HG02943 (cell line): ENCODE data around the gene IL2RA.
"Not testable (repeated sequence)": the region's sequence is repeated elsewhere in the genome, so short reads cannot be mapped to it uniquely, and the experiment has no call there.

Experiments
- ATAC-seq: cut with Tn5 transposase; IDR thresholded peaks from one replicate; pipeline ENCODE4 v1.9.1; 2021; ENCODE audit warnings: mild to moderate bottlenecking, low read depth, moderate library complexity; ENCODE audit not compliant: unreplicated experiment

Gene IL2RA

DNA sequence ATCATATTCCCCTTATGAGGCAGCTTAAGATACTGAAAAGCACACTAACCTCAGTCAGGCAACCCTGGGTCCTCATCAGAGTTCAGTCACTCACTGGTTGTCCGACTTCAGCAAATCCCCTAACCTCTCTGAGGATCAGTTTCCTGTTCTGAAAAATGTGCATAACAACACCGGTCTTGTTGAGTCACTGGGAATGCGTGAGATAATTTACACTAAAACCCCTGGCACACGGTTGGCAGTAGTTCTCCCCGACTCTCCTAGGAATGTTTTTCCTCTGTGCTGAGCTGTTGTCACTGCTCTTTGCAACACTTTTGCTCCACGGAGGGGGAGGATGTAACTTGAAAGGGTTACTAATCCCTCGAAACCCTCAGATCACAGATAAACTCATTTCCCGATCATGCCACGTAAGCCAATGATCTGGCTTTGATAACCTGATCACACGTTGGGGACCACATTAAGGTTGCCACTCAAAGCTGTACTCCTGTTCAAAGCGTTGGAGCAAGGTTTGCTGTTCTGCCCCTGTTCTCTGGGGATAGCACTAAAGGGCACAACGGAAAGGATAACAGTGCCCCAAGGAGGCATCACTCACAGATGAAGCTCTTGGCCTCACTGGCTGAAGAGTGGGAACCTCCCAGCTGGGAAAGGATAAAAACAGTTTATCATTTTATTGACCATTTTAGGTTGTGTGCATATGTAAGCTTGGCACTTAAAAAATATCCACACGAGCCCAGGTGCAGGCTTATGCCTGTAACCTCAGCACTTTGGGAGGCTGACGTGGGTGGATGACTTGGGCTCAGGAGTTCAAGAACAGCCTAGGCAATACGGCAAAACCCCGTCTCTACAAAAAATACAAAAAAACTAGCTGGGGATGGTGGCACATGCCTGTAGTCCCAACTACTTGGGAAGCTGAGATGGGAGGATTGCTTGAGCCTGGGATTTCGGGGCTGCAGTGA lies 21.6 kb upstream of the IL2RA start:
- no peak for ATAC-seq

DNA sequence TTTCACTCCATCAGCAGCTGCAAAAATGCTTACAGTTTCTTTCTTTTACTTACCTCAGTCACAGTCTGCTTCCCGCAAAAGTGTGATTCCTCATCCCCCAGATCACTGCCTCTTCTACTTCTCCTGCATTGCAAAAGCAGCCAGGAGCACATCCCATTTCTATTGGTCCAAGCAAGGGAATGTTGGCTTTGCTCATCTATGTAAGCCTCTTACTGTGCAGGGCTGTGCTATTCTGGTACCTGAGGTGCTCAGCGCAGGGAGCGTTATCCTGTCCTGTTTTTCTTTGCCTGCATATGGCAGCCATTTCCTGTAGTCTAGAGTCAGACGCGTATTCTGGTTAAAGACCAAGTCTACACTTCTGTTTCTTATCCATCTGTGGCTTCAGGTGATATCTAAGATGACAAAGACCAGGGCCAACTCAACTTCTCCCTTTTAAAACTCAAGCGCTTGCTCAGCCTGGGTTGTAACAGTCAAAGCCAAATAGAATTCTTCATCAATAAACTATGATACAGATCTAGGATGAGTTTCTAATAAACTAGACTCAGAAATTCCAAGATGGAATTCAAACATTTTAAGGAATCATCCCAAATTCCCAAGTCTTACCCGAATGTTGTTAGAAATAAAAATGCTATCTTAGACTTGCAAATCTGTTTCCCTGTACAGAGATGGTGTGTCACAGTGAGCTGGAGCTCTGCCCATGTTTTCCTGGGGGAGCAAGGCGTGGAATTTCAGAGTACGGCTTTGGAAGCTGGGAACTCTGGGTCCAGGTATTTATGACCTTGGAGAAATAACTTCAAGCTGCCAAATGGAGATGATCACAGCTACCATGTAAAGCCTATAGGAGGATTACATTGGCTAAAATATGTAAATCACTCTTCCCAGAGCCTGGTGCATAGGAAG lies 20.6 kb upstream of the IL2RA start:
- ATAC-seq = no peak

DNA sequence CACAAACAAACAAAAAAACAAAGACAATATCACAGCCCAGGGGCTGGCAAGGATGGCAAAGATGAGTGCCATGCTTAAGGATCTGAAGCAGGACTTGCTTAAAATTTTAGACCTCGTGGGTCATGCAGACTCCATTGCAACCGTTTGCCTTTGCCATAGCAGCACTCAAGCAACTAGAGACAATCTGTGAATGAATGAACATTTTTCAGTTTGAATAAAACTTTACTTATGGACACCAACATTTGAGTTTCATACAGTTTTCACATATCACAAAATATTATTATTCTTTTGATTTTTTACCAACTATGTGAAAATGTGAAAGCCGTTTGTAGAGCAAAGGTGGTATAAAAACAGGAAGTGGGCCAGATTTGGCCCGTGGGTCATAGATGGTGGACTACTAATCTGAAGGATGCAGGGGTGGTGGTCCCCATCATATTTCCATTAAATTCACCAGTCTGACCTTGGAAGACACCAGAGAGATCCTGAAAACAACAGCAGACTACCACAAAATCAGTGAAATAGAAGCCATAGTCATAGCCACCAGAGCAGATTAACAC lies 18.3 kb upstream of the IL2RA start:
- no peak for ATAC-seq

DNA sequence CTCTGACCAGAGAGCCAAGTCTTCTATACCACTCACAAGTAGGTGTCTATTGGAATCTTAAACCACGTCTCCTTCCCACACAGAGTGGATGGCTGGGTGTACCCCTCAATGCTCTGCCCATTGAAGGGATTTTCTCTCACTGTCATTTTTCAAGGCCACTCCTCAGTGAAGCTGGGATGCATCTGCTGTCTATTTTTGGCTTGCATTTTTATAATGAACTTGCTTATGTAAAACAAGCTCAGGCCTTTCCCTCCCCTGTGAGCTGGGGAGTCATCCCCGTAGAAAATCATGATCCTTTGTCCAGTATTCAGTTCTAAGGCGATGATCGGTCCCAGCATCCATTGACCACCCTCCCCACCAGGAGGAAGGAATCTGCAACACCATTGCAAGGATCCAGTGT lies 16.9 kb upstream of the IL2RA start:
- ATAC-seq = no peak

DNA sequence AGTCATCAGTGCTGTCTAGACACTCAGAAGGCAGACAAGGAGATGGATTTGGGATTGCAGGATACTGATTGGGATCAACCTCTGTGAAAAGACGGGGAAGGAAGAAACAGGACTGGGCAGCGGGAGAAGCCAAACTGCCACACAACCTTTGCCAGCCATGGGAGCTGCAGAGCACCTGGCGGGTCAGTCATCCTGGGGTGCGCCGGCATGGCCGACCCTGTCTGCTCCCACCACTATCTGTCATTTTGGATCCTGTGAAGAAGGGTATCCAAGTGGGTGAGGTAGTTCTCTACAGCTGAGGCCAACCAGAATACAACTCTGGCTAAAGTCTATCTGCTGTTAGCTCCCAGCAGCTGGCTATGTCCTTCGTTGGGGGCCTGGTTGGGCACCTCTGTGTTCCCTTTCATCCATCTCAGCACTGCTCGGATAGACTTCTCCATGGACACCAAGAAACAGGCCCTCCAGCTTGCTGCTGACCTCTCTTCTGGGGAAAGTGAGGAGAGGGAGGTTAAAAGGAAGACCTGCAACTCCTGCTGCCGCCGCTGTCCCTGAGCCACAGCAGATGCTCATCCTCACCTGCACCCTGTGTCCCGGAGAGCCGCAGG lies 15.0 kb upstream of the IL2RA start:
- ATAC-seq = no peak

DNA sequence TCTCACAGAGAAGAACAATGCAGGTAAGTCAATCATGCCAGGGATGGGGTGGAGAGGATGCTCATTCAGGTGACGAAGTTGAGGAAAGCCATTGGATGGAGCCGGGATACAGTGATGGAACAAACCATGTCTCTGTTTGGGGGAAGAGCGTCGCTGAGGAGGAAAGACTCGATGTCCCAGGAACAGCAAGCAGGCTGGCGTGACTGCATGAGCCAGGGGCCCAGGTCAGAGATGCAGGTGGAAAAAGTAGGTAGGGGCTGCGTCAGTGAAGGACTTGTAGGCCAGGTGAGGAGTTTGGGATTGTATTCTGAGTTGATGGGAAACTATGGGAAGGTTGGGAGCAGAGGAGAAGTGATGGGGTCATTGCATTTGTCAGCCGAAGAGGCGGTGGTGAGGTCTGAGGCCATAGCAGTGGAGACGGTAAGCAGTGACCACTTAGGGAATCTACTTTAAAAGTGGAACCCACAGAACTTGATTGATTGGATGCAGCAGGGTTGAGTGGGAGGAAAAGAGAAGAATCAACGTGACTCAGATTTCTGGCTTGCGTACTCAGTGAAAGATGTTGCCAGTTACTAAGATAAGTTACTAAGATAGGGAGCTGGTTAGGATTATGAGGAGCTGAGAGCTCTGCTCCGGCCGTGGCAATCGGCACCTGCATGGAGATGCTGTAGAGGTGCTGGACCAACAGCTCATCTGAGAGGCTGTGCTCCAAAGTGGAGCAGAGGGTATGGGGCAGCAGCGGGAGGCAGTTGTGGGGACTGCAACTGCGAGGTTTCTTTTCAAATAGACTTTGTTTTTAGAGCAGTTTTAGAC lies 12.5 kb upstream of the IL2RA start:
- no peak for ATAC-seq

DNA sequence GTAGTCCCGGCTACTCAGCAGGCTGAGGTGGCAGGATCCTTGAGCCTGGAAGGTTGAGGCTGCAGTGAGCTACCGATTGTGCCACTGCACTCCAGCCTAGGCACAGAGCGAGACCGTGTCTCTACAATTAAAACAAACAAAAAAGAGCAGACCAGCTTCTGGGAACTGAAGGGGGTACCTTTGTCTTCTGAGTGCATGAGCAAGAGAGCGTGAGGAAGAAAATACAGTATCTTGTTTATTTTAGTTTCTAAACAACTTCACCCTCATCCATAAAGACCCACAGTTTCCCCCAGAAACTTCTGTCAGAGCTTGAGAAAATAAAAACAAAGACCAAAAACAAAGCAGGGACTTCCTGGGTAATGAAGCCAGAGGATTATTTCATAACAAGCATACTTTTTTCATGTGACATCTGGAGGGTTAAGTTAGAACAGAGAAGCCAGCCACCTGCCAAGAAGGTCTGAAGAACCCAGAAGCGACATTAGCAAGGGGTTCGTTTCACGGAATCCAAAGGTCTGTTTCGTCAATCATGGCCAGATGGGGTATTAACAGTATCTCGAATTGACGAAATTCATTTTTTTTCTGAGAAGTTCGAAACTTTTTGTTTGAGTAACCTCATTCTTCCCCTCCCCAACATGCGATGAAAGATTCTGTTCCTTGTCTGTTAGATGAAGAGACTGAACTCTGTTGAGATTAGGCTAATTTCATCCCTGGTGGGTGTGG lies 10.2 kb upstream of the IL2RA start:
- ATAC-seq = peak; percentile 44

DNA sequence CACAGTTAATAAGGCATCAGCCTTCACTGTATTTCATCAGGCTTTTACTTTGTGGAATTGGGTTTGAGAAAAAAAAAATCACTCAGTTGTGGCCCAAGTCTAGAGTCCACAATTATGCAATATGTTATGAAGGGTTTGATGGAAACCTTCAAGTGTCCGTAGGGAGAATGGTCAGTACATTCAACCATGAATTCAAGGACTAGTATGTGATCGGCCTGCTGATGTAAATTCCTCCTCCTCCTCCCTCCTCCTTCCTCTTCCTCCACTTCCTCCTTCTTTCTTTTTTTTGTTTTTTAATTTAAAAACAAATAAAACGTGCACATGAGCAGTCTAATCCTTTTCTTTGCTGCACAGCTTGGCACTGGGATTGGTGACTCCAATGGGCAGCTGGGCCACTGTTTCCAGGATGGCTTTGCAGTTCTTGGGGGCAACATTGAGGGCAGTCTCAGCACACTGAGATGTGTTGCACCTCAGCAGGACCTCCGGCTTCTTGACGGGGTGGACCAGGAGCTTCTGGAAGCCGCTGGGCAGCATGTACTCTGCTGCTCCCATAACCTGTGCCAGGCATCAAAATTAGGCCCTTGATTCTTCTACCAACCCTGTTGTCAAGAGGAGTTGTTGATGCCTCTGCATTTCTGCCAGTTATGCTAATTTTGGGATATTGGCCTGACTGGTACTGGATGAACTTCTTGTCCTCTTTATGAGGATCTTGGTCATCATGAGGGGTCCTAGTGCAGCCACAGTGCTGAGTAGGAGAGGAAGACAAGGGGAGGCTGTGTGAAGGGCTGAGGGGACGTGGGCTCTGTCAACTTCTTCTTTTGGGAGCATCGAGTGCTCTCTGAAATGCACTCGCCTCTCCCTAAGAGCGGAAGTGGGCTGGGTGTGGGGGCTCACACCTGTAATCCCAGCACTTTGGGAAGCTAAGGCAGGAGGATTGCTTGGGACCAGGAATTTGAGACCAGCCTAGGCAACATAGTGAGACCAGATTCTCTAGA lies 9.3 kb upstream of the IL2RA start:
- ATAC-seq = no peak

DNA sequence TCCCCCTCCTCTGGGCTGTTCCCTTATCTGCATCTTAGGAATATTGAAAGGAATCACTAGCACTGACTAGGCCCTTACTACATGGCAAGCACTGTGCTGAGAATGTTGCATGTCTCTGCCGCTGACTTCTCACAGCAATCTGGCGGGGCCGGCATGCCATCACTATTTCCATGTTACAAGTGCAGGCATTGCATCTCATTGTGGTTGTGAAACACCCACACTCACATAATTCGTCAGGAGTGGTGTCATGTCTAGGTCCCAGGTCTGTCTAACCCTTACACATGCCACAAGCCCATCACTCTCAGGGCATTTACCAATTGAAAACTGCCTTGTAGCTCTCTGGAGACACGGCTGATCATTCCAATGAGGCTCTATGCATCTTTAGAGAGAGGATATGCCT lies 8.5 kb upstream of the IL2RA start:
- no peak for ATAC-seq

DNA sequence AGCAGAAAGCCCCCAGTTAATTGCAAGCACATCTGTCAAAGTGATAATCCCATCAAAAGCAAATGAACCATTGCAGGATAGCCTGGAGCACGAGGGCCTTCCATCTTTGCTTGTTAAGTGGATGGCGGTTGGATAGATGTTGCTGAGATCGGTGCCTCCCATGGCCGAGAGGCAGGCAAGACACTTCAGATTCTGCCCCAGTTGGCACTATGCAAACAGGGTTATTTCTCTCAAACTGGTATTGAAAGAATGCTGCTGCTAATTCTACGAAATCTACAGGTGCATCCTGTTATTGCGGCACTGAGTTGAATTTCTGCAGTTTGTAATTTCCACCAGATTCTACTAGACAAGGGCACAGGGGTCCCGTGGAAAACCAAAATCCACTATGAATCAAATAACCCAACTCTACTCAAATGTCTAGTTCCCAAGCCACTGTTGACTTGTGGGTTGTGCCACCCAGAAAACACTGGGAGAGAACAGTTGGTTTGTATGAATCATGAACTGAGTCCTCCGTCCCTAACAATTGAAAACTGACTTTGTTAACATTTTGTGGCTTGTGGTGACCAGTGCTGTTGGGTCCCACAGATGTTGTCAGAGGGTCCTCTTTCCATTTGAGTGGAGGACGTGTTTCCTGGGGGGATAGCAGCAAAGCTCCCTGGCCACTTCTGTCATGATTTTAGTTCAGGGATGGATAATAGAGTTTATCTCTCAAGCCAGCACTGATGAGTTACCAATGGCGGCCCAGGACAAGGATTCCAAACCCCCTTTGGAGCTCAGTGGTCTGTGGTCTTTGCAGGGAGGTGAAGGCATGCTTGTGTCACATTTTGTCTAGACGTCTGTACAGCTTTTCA lies 7.1 kb upstream of the IL2RA start:
- no peak for ATAC-seq

DNA sequence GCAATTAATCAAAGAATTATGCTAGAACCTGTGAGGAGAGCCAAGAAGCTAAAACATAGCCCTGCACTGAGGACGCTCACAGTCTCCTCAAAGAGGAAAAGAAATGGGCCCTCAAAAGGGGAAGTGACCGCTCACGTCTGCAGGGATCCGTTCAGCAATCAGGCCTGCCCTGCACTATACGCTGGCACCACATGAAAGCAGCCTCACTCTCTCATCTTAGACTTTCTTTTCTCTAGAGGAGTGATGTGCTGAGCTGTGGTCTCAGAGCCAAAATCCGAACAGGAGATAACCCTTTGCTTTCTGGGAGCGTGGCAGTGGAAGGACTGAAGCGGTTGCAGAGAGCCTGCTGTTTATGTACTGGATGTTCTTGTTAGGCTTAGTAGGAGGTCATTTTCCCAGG lies 6.3 kb upstream of the IL2RA start:
- peak; percentile 70 for ATAC-seq

DNA sequence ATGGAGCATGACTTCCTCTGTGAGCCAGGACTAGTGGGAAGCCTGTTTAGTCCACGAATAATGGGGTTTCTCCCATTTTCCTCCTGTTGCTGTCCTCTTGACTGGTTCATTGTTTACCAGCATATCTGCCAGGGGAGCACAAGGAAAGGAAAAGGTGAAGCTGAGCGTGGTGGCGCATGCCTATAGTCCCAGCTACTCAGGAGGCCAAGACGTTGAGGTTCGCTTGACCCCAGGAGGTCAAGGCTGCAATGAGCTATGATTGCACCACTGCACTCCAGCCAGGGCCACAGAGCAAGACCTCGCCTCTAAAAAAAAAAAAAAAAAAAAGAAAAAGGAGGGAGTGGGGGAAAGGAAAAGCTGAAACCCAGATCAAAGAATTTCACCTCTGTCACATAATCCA lies 5.8 kb upstream of the IL2RA start:
- ATAC-seq = no peak

DNA sequence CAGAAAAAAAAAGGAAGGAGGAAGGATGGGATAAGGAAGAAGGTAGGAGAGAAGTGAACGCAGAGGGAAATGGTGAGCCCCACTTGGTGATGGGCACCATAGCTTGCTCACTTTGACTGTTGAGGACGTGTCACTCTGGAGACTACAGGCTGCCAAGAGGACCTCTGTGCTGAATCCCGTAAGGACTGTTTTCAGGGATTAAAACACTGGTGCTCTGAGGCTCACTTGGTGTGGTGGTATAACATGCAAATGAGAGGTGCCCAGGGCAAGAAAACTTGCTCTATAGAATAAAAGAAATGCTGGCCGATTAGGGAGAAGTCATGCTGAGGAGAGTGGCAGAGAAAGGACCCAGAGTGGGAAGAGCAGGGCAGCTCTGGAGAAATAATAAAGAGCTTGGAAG lies 5.3 kb upstream of the IL2RA start:
- ATAC-seq = no peak

DNA sequence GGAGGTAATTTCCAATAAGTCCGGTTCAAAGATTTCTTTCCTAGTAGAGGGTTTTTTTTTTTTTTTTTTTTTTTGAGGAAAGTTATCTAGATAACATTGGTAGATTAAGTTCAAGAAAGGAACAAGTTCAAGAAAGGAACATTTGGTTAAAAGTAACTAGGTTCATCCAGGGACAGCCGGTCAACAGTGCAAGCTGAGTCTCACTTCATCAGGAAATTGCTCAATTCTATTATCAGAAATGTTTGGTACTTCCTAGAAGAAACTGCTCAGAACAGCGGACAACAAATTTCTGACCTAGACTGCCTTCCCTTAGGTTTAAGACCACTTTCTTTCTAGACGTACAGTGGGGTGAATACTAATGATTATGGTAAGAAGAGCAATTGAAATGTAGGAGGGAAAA lies 3.7 kb upstream of the IL2RA start:
- no peak for ATAC-seq

DNA sequence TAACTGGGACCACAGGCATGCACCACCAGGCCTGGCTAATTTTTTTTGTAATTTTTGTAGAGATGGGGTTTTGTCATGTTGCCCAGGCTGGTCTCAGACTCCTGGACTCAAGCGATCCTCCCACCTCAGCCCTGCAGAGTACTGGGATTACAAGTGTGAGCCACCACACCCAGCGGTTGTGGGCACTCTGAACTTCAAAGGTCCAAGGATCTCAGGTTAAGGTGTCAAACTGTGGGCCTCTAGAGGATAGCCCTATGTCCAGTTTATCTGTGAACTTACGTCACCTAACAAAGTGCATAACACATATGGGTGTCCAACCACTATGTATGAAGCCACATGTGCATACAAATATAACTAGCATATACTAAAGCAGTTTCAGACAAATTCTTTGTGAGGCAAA lies 3.2 kb upstream of the IL2RA start:
- no peak for ATAC-seq

DNA sequence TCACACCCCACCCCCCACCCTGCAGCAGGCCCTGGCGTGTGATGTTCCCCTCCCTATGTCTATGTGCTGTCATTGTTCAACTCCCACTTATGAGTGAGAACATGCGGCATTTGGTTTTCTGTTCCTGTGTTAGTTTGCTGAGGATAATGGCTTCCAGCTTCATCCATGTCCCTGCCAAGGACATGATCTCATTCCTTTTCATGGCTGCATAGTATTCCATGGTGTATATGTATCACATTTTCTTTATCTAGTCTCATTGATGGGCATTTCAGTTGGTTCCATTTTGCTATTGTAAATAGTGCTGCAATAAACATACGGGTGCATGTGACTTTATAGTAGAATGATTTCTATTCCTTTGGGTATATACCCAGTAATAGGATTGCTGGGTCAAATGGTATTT lies 2.6 kb upstream of the IL2RA start:
- not testable (repeated sequence) for ATAC-seq

DNA sequence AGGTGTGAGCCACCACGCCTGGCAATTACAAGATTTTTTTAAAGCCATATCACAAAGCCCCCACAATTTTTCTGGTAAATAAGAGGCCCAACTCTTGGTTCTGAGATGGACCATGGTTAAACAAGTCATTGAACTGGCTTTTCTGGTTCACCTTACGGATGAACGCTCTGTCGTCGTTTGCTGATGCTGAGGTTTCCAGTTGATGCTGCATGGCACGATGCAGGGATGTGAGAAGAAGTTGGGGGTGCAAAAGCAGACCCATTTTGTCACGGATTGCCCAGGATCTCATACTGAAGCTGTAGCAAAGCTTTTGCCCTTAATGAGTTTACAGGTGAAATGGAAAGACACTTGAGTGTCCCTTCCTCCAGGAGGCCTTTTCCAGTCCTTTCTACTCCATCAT lies 2.0 kb upstream of the IL2RA start:
- ATAC-seq = no peak
